GM18951 (cell line): ENCODE measurements around the gene HEATR5A.
"Not testable (repeated sequence)": the region's sequence is repeated elsewhere in the genome, so short reads cannot be mapped to it uniquely, and the experiment has no call there.

ENCODE experiments used
- POLR2A ChIP-seq: IDR thresholded peaks from 4 replicates; pipeline ENCODE4 v1.6.1; 2011; ENCODE audit warnings: mild to moderate bottlenecking; ENCODE audit not compliant: insufficient read length, insufficient read depth; ENCODE audit errors: extremely low read depth
- in situ Hi-C: fragments of 300-500 bp; cut with MboI; formaldehyde crosslinking; loops from one replicate; pipeline ENCODE4 v1.12.0; 2022; ENCODE audit warnings: low sequenced_read_pairs, mixed read lengths, inconsistent platforms; ENCODE audit not compliant: unreplicated experiment

HEATR5A gene

DNA sequence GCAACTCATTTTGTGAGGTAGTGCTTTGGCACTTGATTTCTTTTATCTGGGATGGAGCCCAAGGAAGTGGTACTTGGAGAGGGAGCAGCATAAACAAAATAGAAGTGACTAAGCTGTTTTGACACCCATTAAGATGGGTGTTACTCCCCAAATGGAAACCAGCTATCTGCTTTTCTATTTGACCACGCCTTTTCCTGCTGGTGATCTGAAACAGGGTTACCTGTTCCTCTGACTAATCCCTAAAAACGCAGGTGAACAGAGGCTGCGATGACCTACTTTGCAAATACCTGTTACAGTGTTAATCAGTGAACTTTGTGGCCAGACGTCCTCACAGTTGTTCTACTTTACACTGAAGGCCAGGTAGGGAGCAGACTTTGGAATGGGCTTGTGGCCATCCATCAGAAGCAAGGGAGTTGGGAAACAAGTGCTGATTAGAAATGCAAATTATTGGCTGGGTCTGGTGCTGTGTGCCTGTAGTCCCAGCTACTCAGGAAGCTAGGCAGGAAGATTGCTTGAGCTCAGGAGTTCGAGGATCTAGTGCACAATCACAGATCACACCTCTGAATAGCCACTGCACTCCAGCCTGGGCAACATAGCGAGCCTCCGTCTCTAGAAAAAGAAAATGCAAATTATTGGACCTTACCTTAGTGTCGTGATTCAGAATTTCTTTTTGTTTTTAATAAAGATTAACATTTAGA is 154.5 kb downstream of the HEATR5A start:
- in situ Hi-C loops = no loop called here
- TF ChIP-seq POLR2A = no peak

DNA sequence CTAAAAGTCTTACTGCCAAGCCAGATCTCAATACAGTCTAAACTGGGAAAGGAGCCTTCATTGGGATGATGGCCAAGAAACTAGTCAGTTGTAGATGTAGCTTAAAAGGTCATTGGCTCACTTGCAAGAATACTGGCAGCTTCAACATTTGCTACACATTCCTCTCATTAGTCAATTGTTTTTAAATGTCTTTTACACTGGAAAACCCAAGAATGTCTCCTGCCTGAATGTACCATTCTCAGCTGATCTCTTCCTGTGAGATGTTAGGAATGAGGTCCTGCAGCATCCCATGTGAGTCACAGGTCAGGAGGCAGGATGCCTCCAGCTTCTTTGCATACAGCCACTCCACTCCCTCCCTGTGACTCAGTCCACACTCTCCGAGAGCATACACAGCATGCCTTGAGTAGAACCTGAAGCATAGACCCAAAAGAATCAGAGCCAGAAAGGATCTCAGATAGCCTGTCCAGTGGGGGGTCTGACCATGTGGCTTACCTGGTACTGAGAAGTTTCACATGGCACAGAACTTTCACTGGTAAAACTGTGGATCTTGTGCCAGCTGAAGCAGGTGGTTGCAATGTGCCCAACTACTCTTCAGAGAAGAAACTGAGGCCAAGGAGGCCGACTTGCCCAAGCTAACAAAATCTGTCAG is 156.7 kb downstream of the HEATR5A start:
- in situ Hi-C loops = no loop called here
- no peak for TF ChIP-seq POLR2A

DNA sequence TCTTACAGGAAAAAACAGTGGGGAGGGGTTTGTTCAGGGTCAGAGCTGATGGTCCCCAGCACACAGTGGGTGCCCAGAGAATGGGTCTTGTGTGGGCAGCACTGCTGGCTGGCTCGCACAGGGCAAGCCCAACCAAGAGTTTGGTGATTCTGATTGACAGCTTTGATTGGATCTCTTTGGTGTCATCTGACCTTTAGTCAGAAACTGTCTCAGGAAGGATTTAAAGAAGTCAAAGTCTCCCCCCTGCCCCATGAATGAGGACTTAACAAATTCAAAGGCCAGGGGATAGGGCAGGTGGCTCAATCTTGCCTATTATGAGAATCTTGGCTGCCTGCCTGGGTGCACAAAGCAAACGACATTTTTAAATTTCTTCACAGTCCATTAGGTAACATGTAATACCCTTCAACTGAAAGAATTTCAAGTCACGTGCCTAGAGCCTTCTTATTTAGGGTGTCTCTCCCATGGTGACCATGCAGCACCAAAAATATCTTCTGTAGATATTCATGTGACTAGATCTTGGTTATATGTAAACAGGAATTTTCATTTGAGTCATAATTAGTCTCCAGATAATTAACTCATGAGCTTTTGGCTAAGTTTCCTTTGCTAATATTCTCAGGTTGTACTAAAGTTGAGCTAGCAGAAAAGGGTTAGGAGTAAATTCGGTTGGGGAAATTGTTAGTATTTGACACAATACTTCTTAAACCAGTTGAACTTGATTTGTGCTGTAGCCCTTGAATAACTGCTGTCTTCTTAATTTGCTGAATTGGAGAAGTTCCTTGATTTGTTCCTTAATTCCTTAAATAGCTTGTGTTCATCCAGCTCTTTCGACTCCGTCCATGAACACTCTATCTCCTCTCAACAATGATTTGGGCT is 158.3 kb downstream of the HEATR5A start:
- no peak for TF ChIP-seq POLR2A
- in situ Hi-C loops = no loop called here

DNA sequence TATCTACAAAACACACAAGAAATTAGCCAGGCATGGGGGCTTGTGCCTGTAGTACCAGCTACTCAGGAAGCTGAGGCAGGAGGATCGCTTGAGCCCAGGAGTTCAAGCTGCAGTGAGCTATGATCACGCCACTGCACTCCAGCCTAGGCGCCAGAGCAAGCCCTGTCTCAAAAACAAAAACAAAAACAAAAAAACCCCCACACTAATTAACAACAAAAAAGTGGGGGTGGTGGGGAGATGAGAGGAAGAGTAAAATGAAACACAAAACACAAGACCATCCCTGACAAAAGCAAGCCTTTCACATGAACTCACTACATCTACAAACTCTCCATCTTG is 158.9 kb downstream of the HEATR5A start:
- in situ Hi-C loops = no loop called here
- TF ChIP-seq POLR2A = no peak

DNA sequence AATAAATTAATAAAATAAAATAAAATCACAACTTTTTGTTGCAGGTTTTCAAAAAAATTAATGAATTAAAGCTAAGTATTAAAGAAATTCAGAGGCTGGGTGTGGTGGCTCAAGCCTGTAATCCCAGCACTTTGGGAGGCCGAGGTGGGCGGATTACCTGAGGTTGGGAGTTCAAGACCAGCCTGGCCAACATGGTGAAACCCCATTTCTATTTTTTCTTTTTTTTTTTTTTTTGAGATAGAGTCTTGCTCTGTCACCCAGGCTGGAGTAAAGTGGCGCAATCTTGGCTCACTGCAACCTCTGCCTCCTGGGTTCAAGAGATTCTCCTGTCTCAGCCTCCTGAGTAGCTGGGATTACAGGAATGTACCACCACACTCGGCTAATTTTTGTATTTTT is 161.3 kb downstream of the HEATR5A start:
- in situ Hi-C loops = not testable (repeated sequence)

DNA sequence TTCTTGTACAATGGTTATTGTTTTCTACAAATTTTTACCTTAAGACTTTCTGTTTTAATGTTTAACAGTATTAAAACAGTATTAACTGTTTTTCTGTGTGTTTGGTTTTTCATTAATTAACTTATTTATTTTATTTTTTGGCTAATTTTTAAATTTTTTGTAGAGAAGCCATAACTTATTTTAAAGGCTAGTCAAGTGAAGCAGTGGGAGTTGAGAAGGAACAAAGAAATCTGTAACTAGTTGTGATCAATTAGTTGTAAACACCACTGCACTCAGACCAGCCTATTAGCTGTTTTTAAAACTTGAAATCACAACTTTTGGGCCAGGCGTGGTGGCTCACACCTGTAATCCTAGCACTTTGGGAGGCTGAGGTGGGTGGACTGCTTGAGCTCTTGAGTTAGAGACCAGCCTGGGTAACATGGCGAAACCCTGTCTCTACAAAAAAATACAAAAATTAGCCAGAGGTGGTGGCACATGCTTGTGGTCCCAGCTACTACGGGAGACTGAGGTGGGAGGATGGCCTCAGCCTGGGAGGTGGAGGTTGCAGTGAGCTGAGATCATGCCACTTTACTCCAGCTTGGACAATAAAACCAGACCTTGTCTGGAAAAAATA is 161.8 kb downstream of the HEATR5A start:
- in situ Hi-C loops = no loop called here

DNA sequence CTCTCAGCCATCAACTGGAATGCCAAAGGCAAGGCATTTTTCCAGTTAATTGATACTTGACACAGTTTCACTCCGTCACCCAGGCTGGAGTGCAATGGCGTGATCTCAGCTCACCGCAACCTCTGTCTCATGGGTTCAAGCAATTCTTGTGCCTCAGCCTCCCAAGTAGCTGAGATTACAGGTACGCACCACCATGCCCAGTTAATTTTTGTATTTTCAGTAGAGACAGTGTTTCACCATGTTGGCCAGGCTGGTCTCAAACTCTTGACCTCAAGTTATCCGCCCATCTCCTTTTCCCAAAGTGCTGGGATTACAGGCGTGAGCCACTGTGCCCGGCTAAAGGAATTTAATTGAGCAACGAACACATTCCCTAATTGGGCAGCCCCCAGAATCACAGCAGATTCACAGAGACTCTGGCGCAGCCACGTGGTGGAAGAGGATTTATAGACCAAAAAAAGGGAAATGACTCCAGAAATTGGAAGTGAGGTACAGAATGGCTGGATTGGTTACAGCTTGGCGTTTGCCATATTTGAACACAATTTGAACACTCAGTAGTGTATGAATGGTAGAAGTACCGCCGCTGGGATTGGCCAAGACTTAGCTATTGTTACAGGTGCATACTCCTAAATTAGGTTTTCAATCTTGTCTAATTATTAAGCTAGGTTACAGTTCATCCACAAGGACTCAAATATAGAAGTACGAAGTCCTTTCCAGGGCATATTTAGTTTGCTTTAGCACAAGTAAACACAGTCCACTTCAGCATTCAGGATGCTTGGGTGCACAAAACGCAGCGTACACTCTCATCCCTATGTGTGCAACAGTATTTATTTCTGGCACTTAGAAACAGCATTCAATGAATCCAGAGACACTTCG is 162.6 kb downstream of the HEATR5A start:
- in situ Hi-C loops = not testable (repeated sequence)

More for the DNA sequence above, 161.8 kb downstream of the HEATR5A start:
- TF ChIP-seq POLR2A = no peak

DNA sequence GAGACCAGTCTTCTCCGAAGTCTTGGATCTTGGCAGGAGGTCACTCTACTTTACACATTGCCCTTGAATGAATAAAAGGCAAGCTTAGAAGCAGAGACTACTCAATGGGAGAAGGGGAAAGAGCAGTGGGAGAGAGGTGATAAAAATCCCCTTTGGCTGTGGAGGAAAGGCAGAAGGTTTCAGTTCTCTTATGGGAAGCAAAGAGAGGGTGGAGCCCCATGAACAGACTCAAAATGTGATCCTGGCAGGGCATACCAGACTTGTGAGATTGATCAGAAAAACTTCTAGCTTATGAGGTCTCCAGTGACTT is 163.2 kb downstream of the HEATR5A start:
- no peak for TF ChIP-seq POLR2A
- in situ Hi-C loops = no loop called here

DNA sequence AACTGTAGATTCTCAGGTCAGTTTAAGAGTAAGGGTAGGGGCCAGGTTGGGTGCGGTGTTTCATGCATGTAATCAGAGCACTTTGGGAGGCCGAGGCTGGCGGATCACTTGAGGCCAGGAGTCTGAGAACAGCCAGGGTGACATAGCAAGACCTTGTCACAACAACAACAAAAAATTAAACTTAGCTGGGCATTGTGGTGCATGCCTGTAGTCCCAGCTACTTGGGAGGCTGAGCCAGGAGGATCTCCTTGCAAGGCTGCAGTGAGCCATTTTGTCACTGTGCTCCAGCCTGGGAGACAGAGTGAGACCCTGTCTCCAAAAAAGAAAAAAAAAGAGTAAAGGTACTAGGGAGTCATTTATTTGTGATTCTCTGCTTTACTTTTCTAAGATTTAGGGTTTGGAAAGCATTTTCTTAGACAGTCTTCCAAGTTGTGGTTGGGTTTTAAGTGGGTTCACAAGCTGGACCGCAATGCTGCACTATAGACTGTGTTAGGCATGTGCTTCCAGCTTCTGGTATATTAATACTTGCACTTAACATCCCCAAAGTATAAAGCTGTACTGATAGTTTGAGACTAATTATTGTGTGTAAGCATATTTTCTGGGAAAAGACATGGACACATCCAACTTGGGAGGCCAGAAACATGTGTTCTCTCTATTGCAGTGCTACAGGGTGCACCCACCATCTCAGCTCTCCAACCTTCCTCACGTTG is 163.7 kb downstream of the HEATR5A start:
- no peak for TF ChIP-seq POLR2A
- in situ Hi-C loops = no loop called here

DNA sequence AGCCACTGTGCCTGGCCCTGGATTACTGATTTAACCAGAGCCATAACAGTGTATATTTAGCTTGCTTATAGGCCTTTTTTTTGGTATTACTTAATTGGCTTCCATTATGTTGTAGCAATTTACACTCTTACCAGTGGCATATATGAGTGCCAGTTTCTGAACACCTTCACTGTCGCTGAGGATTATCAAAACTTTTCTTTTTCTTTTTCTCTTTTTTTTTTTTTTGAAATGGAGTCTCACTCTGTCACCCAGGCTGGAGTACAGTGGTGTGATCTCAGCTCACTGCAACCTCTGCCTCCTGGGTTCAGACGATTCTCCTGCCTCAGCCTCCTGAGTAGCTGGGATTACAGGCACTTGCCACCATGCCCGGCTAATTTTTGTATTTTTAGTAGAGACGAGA is 164.4 kb downstream of the HEATR5A start:
- in situ Hi-C loops = not testable (repeated sequence)

DNA sequence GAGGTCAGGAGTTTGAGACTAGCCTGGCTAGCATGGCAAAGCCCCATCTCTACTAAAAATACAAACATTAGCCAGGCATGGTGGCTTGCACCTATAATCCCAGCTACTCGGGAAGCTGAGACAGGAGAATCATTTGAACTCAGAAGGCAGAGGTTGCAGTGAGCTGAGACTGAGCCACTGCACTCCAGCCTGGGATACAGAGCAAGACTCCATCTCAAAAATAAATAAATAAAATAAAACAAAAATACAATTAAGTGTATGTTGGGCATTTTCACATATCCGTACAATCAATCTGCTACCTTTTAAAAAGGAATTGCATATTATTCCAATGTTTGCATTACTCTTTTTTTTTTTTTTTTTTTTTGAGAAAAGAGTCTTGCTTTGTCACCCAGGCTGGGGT is 165.1 kb downstream of the HEATR5A start:
- TF ChIP-seq POLR2A = no peak
- in situ Hi-C loops = no loop called here

DNA sequence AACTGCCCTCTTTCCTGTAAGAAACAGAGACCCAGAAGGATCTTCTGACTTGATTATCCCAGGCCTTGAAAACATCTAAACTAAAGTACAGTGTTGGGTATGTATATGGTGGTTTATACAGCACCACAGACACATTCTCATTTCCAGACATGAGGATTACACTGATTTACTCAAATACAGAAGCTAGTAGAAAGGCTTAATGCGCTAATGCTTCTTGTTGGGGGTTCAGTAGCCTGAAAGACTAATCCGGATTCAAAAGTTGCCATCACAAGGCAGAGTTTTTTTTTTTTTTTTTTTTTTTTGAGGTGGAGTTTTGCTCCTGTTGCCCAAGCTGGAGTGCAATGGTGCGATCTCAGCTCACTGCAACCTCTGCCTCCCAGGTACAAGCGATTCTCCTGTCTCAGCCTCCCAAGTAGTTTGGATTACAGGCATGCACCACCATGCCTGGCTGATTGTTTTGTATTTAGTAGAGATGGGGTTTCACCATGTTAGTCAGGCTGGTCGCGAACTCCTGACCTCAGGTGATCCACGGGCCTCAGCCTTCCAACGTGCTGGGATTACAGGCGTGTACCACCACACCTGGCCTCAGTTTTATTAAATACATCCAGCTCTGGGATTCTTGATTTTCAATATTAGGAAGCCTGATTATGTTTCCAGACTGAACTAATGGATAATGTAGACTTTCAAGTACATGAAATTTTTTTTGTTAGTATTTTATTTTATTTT is 166.4 kb downstream of the HEATR5A start:
- no peak for TF ChIP-seq POLR2A
- in situ Hi-C loops = no loop called here
